DND-41 (cell line): ENCODE results near the gene IFITM5.
"Not testable (repeated sequence)": the region's sequence is repeated elsewhere in the genome, so short reads cannot be mapped to it uniquely, and the experiment has no call there.

ENCODE experiments used
- ATAC-seq: fragments of 200-7000 bp; cut with Tn5 transposase; 3 replicates; pipeline ENCODE4 v1.9.1; 2021; ENCODE audit warnings: low read depth; ENCODE audit not compliant: insufficient read depth
- DNase-seq: peaks from one replicate; pipeline ENCODE4 v3.0.0-alpha.2; 2020
- H2AFZ ChIP-seq: 2 replicates; pipeline ENCODE4 v1.6.0; 2012; ENCODE audit warnings: low read depth, low read length
- H3K27ac ChIP-seq: 2 replicates; pipeline ENCODE4 v1.5.1; 2012; ENCODE audit warnings: low read length, inconsistent platforms
- H3K27me3 ChIP-seq: fragments of 200-600 bp; sonication (generic); 2 replicates; pipeline ENCODE4 v1.6.0; 2012; ENCODE audit warnings: low read length, mild to moderate bottlenecking, inconsistent platforms; ENCODE audit not compliant: insufficient read depth, poor library complexity
- H3K36me3 ChIP-seq: 2 replicates; pipeline ENCODE4 v1.5.1; 2012; ENCODE audit warnings: low read length, inconsistent platforms; ENCODE audit not compliant: insufficient read depth
- H3K4me1 ChIP-seq: 2 replicates; pipeline ENCODE4 v1.5.1; 2012; ENCODE audit warnings: mild to moderate bottlenecking, low read length; ENCODE audit not compliant: insufficient read depth
- H3K4me2 ChIP-seq: 2 replicates; pipeline ENCODE4 v1.6.0; 2012; ENCODE audit warnings: mild to moderate bottlenecking, moderate library complexity, low read length, inconsistent platforms; ENCODE audit not compliant: insufficient read depth
- H3K4me3 ChIP-seq, 2 experiments: fragments of 200-600 bp in 1 of 2; shearing (Covaris generic) in 1 of 2; 2 replicates each; pipeline ENCODE4 v1.5.1; 2012 to 2016; ENCODE audit warnings: inconsistent platforms in 2 of 2, low read length in 2 of 2, mild to moderate bottlenecking in 2 of 2, low read depth in 1 of 2, moderate library complexity in 1 of 2
- H3K79me2 ChIP-seq: 2 replicates; pipeline ENCODE4 v1.6.0; 2012; ENCODE audit warnings: low read length, inconsistent platforms; ENCODE audit not compliant: insufficient read depth
- H3K9ac ChIP-seq: 2 replicates; pipeline ENCODE4 v1.6.0; 2012; ENCODE audit warnings: low read depth, mild to moderate bottlenecking, inconsistent platforms, low read length, moderate library complexity
- H3K9me3 ChIP-seq: 2 replicates; pipeline ENCODE4 v1.5.1; 2012; ENCODE audit warnings: low read length, moderate library complexity, mild to moderate bottlenecking, inconsistent platforms; ENCODE audit not compliant: insufficient read depth, severe bottlenecking
- H4K20me1 ChIP-seq: 2 replicates; pipeline ENCODE4 v1.6.0; 2012; ENCODE audit warnings: low read length; ENCODE audit not compliant: insufficient read depth
- CTCF ChIP-seq: IDR thresholded peaks from 2 replicates; pipeline ENCODE4 v1.5.1; 2012; ENCODE audit warnings: borderline replicate concordance, low read length, moderate library complexity, mild to moderate bottlenecking; ENCODE audit not compliant: poor library complexity, severe bottlenecking; ENCODE audit errors: extremely low read depth
- EZH2 ChIP-seq: IDR thresholded peaks from 3 replicates; pipeline ENCODE4 v1.6.1; 2012; ENCODE audit warnings: borderline replicate concordance, low read depth, mild to moderate bottlenecking, moderate library complexity, low read length, inconsistent platforms; ENCODE audit not compliant: severe bottlenecking

IFITM5 gene

DNA sequence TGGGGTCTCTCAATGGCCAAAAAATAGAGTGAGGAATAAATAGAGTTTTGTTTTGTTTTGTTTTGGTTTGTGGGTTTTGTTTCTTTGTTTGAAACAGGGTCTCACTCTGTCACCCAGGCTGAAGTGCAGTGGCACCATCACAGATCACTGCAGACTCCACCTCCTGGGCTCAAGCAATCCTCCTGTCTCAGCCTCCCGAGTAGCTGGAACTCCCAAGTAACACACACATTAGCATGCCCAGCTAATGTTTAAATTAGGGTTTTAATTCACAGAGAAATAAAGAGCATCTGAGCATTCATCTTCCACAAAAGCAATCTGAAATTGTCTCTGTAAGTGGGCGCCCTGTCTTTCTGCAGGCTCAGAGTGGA lies 30.5 kb upstream of the IFITM5 start:
- Histone ChIP-seq H3K4me2 (peak overlapping the region; percentile 69), H3K9ac (peak overlapping the region; percentile 47), H3K79me2 (no peaks in the 10 kb centered on the region), H3K36me3 (no peaks in the 10 kb centered on the region), H3K27ac (peak overlapping the region; percentile 87), H2AFZ (no peak overlapping the region), H4K20me1 (no peaks in the 10 kb centered on the region), H3K9me3 (no peaks in the 10 kb centered on the region), H3K4me1 (peaks cover 78% of the 10 kb centered on the region), H3K27me3 (no peaks in the 10 kb centered on the region), H3K4me3 (peak overlapping the region in 1 of 2 experiments; percentile 50; a peak in 2 of 4 replicates)
- TF ChIP-seq CTCF = no peak
- no peak for TF ChIP-seq EZH2
- DNase-seq (peak; percentile 50), ATAC-seq (no peak)

DNA sequence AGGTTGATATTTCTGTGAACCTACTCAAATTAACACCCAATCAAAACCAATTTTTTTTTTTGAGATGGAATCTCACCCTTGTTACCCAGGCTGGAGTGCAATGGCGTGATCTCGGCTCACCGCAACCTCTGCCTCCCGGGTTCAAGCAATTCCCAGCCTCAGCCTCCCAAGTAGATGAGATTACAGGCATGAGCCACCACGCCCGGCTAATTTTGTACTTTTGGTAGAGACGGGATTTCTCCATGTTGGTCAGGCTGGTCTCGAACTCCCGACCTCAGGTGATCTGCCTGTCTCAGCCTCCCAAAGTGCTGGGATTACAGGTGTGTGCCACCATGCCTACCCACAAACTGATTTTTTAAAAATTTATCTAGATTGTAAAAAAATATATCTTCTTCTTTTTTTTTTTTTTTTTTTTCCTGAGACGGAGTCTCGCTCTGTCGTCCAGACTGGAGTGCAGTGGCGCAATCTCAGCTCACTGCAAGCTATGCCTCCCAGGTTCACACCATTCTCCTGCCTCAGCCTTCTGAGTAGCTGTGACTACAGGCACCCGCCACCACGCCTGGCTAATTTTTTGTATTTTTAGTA lies 29.3 kb upstream of the IFITM5 start:
- H2AFZ ChIP-seq, ATAC-seq, DNase-seq, H3K36me3 ChIP-seq, H3K9me3 ChIP-seq, H3K27me3 ChIP-seq, H4K20me1 ChIP-seq, H3K79me2 ChIP-seq: not testable (repeated sequence)
- Histone ChIP-seq H3K4me1 (peaks cover 69% of the 10 kb centered on the region), H3K4me2 (peak overlapping the region; percentile 69), H3K9ac (peak overlapping the region; percentile 47), H3K27ac (peak overlapping the region; percentile 87), H3K4me3 (peak overlapping the region in 1 of 2 experiments; percentile 50; a peak in 1 of 4 replicates)

DNA sequence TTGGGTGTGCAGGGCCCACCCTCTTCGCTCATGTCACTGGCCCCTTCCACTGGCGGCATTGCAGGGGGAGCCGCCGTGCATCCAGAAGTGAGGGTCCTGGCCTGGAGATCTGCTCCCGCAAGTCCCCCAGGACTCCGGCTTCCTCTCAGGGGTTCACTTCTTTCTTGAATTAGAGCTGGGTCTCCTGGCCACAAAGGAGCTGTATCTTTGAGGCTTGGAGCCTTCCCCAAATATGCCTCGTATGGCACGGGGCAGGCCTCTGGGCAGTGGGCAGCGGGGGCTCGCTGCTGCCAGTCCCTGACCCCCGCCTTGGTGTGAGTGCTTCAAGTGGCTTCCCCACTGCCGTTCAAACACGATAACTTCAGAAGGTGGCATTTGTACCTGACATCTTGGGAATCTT lies 28.7 kb upstream of the IFITM5 start:
- peaks cover 63% of the 10 kb centered on the region for H3K4me1 ChIP-seq
- H3K4me3 ChIP-seq = no peak overlapping the region
- H3K79me2 ChIP-seq = no peaks in the 10 kb centered on the region
- H4K20me1 ChIP-seq = no peaks in the 10 kb centered on the region
- H3K9me3 ChIP-seq = no peaks in the 10 kb centered on the region
- ATAC-seq (no peak), DNase-seq (no peak)
- H3K27me3 ChIP-seq = no peaks in the 10 kb centered on the region
- no peak overlapping the region for H2AFZ ChIP-seq
- no peak overlapping the region for H3K9ac ChIP-seq
- peak overlapping the region; percentile 2; the same call in 1 of the 2 replicates for H3K27ac ChIP-seq
- H3K4me2 ChIP-seq = no peak overlapping the region
- TF ChIP-seq CTCF (no peak), EZH2 (no peak)
- no peaks in the 10 kb centered on the region for H3K36me3 ChIP-seq

DNA sequence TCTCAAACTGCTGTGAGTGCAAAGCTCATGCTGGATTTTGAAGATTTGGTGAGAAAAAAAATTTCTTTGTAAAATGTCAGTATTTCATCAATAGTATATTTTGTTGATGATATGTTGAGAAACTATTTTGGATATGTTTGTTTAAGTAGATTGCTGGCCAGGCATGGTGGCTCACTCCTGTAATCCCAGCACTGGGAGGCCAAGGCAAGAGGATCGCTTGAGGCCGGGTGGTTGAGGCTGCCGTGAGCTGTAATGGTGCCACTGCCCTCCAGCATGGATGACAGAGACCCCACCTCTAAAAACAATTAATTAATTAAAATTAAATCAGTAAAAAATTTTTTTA lies 28.2 kb upstream of the IFITM5 start:
- Histone ChIP-seq H4K20me1 (no peaks in the 10 kb centered on the region), H3K27me3 (no peaks in the 10 kb centered on the region), H3K4me3 (no peak overlapping the region), H3K79me2 (no peaks in the 10 kb centered on the region), H3K4me1 (peaks cover 59% of the 10 kb centered on the region), H3K9ac (no peak overlapping the region), H2AFZ (no peak overlapping the region), H3K36me3 (no peaks in the 10 kb centered on the region), H3K27ac (peak overlapping the region; percentile 39), H3K9me3 (no peaks in the 10 kb centered on the region), H3K4me2 (no peak overlapping the region)
- DNase-seq (no peak), ATAC-seq (no peak)
- no peak for TF ChIP-seq CTCF
- no peak for TF ChIP-seq EZH2
